Fibroblast of pulmonary artery (primary cell): ENCODE results near the gene RASSF1.
A peak's percentile ranks its signal among the peaks of the same experiment; 100 is the strongest.

Experiments
- DNase-seq: peaks from one replicate; pipeline ENCODE4 v3.0.0-alpha.2; 2010; ENCODE audit warnings: low read depth
- H3K4me3 ChIP-seq: replicated peaks from 2 replicates; pipeline ENCODE4 v1.5.1; 2011; ENCODE audit warnings: low read depth, mild to moderate bottlenecking, control low read depth, low read length, moderate library complexity
- CTCF ChIP-seq: IDR thresholded peaks from 2 replicates; pipeline ENCODE4 v1.5.1; 2011; ENCODE audit warnings: mild to moderate bottlenecking, control low read depth, low read length, inconsistent platforms; ENCODE audit errors: missing control alignments

RASSF1 gene

GRCh38 chr3:50340448-50341329 is at the start of gene RASSF1:
TSS of gene RASSF1 (minus strand) at chr3:50340836. CDS start at chr3:50340805, 31 bp downstream.
- no peak for TF ChIP-seq CTCF
- peak within 1 kb of the TSS; percentile 43 for H3K4me3 ChIP-seq
- peak; percentile 41 for DNase-seq

- no peak for DNase-seq
- TF ChIP-seq CTCF, result no peak
- H3K4me3 ChIP-seq, result no peak overlapping the region
Observed at GRCh38 chr3:50389414-50389767, 48.8 kb upstream of the RASSF1 start.

GRCh38 chr3:50388720-50389413 is 48.2 kb upstream of the RASSF1 start:
- TF ChIP-seq CTCF, result no peak
- DNase-seq, result no peak
- no peak overlapping the region for H3K4me3 ChIP-seq

GRCh38 chr3:50388016-50388719 is 47.5 kb upstream of the RASSF1 start:
- no peak for DNase-seq
- peak; percentile 27 for TF ChIP-seq CTCF
- H3K4me3 ChIP-seq, result no peak overlapping the region

- no peak overlapping the region for H3K4me3 ChIP-seq
- no peak for TF ChIP-seq CTCF
- DNase-seq, result no peak
Observed at GRCh38 chr3:50385754-50386153, 45.1 kb upstream of the RASSF1 start.

GRCh38 chr3:50383750-50384149 is 43.1 kb upstream of the RASSF1 start:
- no peak for DNase-seq
- H3K4me3 ChIP-seq, result no peak overlapping the region
- TF ChIP-seq CTCF, result no peak
